SK-N-MC (cell line): ENCODE results near the gene SART3.

Experiments used
- DNase-seq: peaks from one replicate; pipeline ENCODE4 v3.0.0-alpha.2; 2011; ENCODE audit warnings: low read depth, low spot score
- H3K27ac ChIP-seq: fragments of 200-600 bp; sonication (generic); 2 replicates; pipeline ENCODE4 v1.5.1; 2016; ENCODE audit warnings: mixed run types
- H3K36me3 ChIP-seq: fragments of 200-600 bp; sonication (generic); 2 replicates; pipeline ENCODE4 v1.6.1; 2017; ENCODE audit warnings: antibody characterized with exemption, low read length, mixed read lengths; ENCODE audit not compliant: insufficient read depth
- H3K4me3 ChIP-seq: fragments of 200-600 bp; sonication (generic); 2 replicates; pipeline ENCODE4 v1.5.1; 2016
- H3K9ac ChIP-seq: fragments of 200-600 bp; sonication (generic); 2 replicates; pipeline ENCODE4 v1.8.0; 2017; ENCODE audit warnings: mixed run types, mixed read lengths; ENCODE audit not compliant: insufficient read length
- H3K9me3 ChIP-seq: fragments of 200-600 bp; sonication (generic); 2 replicates; pipeline ENCODE4 v1.6.1; 2017; ENCODE audit warnings: low read depth, mild to moderate bottlenecking, antibody characterized with exemption, low read length, moderate library complexity, mixed read lengths
- EZH2 ChIP-seq: fragments of 200-600 bp; sonication (generic); IDR thresholded peaks from one replicate; pipeline ENCODE4 v1.6.1; 2017; ENCODE audit warnings: antibody characterized with exemption
- FOXP2 ChIP-seq: optimal IDR thresholded peaks from 2 replicates; pipeline ENCODE3; 2011; ENCODE audit warnings: mild to moderate bottlenecking, moderate library complexity; ENCODE audit not compliant: insufficient read depth; ENCODE audit errors: extremely low read length, control extremely low read depth
- POLR2AphosphoS5 ChIP-seq: IDR thresholded peaks from 2 replicates; pipeline ENCODE4 v1.6.1; 2012; ENCODE audit warnings: mild to moderate bottlenecking, low read depth, low read length, borderline replicate concordance

The SART3 gene

GRCh38 chr12:108605000-108605689 is 44.2 kb upstream of the SART3 start:
- DNase-seq: no peak
- Histone ChIP-seq H3K9me3 (no peaks in the 10 kb centered on the region), H3K9ac (no peak overlapping the region), H3K36me3 (no peaks in the 10 kb centered on the region), H3K4me3 (no peak overlapping the region), H3K27ac (no peak overlapping the region)
- TF ChIP-seq FOXP2 (no peak), POLR2AphosphoS5 (no peak), EZH2 (no peak)

- H3K27ac ChIP-seq: no peak overlapping the region
- H3K4me3 ChIP-seq: no peak overlapping the region
- no peak overlapping the region for H3K9ac ChIP-seq
- H3K9me3 ChIP-seq: no peaks in the 10 kb centered on the region
- no peak for TF ChIP-seq EZH2
- no peak for TF ChIP-seq FOXP2
- TF ChIP-seq POLR2AphosphoS5: no peak
- H3K36me3 ChIP-seq: no peaks in the 10 kb centered on the region
- no peak for DNase-seq
These were observed 43.4 kb upstream of the SART3 start for GRCh38 chr12:108604208-108604941.

GRCh38 chr12:108603743-108604142 is 42.8 kb upstream of the SART3 start:
- Histone ChIP-seq H3K9ac (no peak overlapping the region), H3K4me3 (no peak overlapping the region), H3K27ac (no peak overlapping the region), H3K9me3 (no peaks in the 10 kb centered on the region), H3K36me3 (no peaks in the 10 kb centered on the region)
- TF ChIP-seq POLR2AphosphoS5: no peak
- TF ChIP-seq EZH2: no peak
- TF ChIP-seq FOXP2: no peak
- no peak for DNase-seq

- Histone ChIP-seq H3K9me3 (no peaks in the 10 kb centered on the region), H3K4me3 (no peak overlapping the region), H3K36me3 (no peaks in the 10 kb centered on the region), H3K27ac (no peak overlapping the region), H3K9ac (no peak overlapping the region)
- no peak for TF ChIP-seq POLR2AphosphoS5
- no peak for TF ChIP-seq EZH2
- no peak for TF ChIP-seq FOXP2
- no peak for DNase-seq
These were observed 42.2 kb upstream of the SART3 start for GRCh38 chr12:108602976-108603704.

- no peaks in the 10 kb centered on the region for H3K36me3 ChIP-seq
- H3K27ac ChIP-seq: no peak overlapping the region
- no peak overlapping the region for H3K4me3 ChIP-seq
- H3K9me3 ChIP-seq: no peaks in the 10 kb centered on the region
- DNase-seq: no peak
- no peak for TF ChIP-seq FOXP2
- TF ChIP-seq EZH2: no peak
- no peak for TF ChIP-seq POLR2AphosphoS5
- no peak overlapping the region for H3K9ac ChIP-seq
These were observed 41.3 kb upstream of the SART3 start for GRCh38 chr12:108602209-108602705.

GRCh38 chr12:108600702-108601007 is 39.7 kb upstream of the SART3 start:
- no peaks in the 10 kb centered on the region for H3K36me3 ChIP-seq
- no peak overlapping the region for H3K27ac ChIP-seq
- H3K9ac ChIP-seq: no peak overlapping the region
- H3K4me3 ChIP-seq: no peak overlapping the region
- no peaks in the 10 kb centered on the region for H3K9me3 ChIP-seq
- no peak for DNase-seq
- TF ChIP-seq EZH2 (no peak), FOXP2 (no peak), POLR2AphosphoS5 (no peak)

GRCh38 chr12:108599948-108600701 is 39.2 kb upstream of the SART3 start:
- Histone ChIP-seq H3K4me3 (no peak overlapping the region), H3K36me3 (no peaks in the 10 kb centered on the region), H3K9ac (no peak overlapping the region), H3K27ac (no peak overlapping the region), H3K9me3 (no peaks in the 10 kb centered on the region)
- TF ChIP-seq POLR2AphosphoS5 (no peak), EZH2 (no peak), FOXP2 (no peak)
- no peak for DNase-seq

GRCh38 chr12:108599541-108599940 is 38.6 kb upstream of the SART3 start:
- Histone ChIP-seq H3K4me3 (no peak overlapping the region), H3K27ac (no peak overlapping the region), H3K9me3 (no peaks in the 10 kb centered on the region), H3K9ac (no peak overlapping the region), H3K36me3 (no peaks in the 10 kb centered on the region)
- no peak for DNase-seq
- no peak for TF ChIP-seq FOXP2
